Keratinocyte (primary cell): ENCODE data around the gene STAG1.

Source experiments
- CTCF ChIP-seq, 3 experiments: IDR thresholded peaks in 1 of 3; conservative IDR thresholded peaks in 1 of 3; optimal IDR thresholded peaks in 1 of 3; 2 replicates in 2 of 3; 3 replicates in 1 of 3; pipeline versions ENCODE3 to v1.5.1; 2011; ENCODE audit warnings: low read length in 3 of 3, mild to moderate bottlenecking in 3 of 3, moderate library complexity in 2 of 3, control low read depth in 1 of 3, inconsistent platforms in 1 of 3; ENCODE audit not compliant: insufficient read depth in 2 of 3; ENCODE audit errors: extremely low read depth in 1 of 3
- EZH2 ChIP-seq: IDR thresholded peaks from one replicate; pipeline ENCODE4 v1.6.1; 2012; ENCODE audit warnings: inconsistent platforms, mild to moderate bottlenecking, low read length, moderate library complexity

GRCh38 chr3:136667081-136667480 is 85.1 kb downstream of the STAG1 start:
- TF ChIP-seq CTCF (optimal IDR thresholded peaks at IDR 0.05 in 1 of 3, IDR thresholded peaks at IDR 0.05 in 1 of 3, conservative IDR thresholded peaks at IDR 0.05 in 1 of 3; ENCODE audit: extremely low read depth in 1 of 3, insufficient read depth in 2 of 3, low read length in 3 of 3) (no peak), EZH2 (no peak)
